Renal cortex interstitium (tissue), 15 donors: ENCODE data around the gene NMRAL1. TPM values are rescaled to one million over a fixed set of nuclear protein-coding genes. Genes with fewer than 3 reads are reported as not detected.

Source experiments
- DNase-seq, 11 donors: peaks; one replicate each; pipeline ENCODE4 v3.0.0-alpha.2; 2013; ENCODE audit warnings: low read depth in 9 of 11, low spot score in 4 of 11; ENCODE audit errors: extremely low read depth in 1 of 11
- long read RNA-seq, 16 experiments: transcript quantifications; one replicate each; lab custom pipeline, GENCODE V29; 2026
- polyA plus RNA-seq, 3 donors: library from polyadenylated mRNA; unstranded; fragments of 120-200 nt; gene quantifications; one replicate each; pipeline ENCODE4 v1.2.1, GENCODE V29; 2013; ENCODE audit not compliant: insufficient read length in 3 of 3

Gene NMRAL1
- polyA plus RNA-seq: 10 to 100 TPM; 32.3 to 54.2 (median 43.5) TPM
- long read RNA-seq, donor 1, partial matches to known transcripts: 0 of 8 reads
- long read RNA-seq, donor 1, other reads (novel, unspliced or antisense): 0 of 8 reads
- long read RNA-seq, donor 2, transcript NMRAL1-202 (6 exons, 1,233 nt): major isoform, 6 of 54 reads
- long read RNA-seq, donor 2, partial matches to known transcripts: 34 of 54 reads
- long read RNA-seq, donor 2, other reads (novel, unspliced or antisense): 11 of 54 reads
- long read RNA-seq, donor 3, transcript NMRAL1-212 (6 exons, 1,240 nt): minor isoform, 5 of 70 reads
- long read RNA-seq, donor 3, transcript NMRAL1-202 (6 exons, 1,233 nt): major isoform, 7 of 70 reads
- long read RNA-seq, donor 3, partial matches to known transcripts: 27 of 70 reads
- long read RNA-seq, donor 3, other reads (novel, unspliced or antisense): 28 of 70 reads
- long read RNA-seq, donor 4, transcript NMRAL1-202 (6 exons, 1,233 nt): major isoform, 7 of 17 reads
- long read RNA-seq, donor 4, partial matches to known transcripts: 5 of 17 reads
- long read RNA-seq, donor 4, other reads (novel, unspliced or antisense): 0 of 17 reads
- long read RNA-seq, donor 5: 0 reads
- long read RNA-seq, donor 6, transcript NMRAL1-202 (6 exons, 1,233 nt): major isoform, 6 of 19 reads
- long read RNA-seq, donor 6, partial matches to known transcripts: 8 of 19 reads
- long read RNA-seq, donor 6, other reads (novel, unspliced or antisense): 0 of 19 reads
- long read RNA-seq, donor 7, partial matches to known transcripts: 0 of 6 reads
- long read RNA-seq, donor 7, other reads (novel, unspliced or antisense): 0 of 6 reads
- long read RNA-seq, donor 8: 0 reads
- long read RNA-seq, donor 9, transcript NMRAL1-202 (6 exons, 1,233 nt): major isoform, 5 of 11 reads
- long read RNA-seq, donor 9, partial matches to known transcripts: 0 of 11 reads
- long read RNA-seq, donor 9, other reads (novel, unspliced or antisense): 0 of 11 reads
- long read RNA-seq, donor 10, transcript NMRAL1-202 (6 exons, 1,233 nt): major isoform, 8 of 19 reads
- long read RNA-seq, donor 10, transcript NMRAL1-212 (6 exons, 1,240 nt): minor isoform, 5 of 19 reads
- long read RNA-seq, donor 10, partial matches to known transcripts: 5 of 19 reads
- long read RNA-seq, donor 10, other reads (novel, unspliced or antisense): 0 of 19 reads
- long read RNA-seq, donor 11, transcript NMRAL1-212 (6 exons, 1,240 nt): major isoform, 6 of 14 reads
- long read RNA-seq, donor 11, transcript NMRAL1-202 (6 exons, 1,233 nt): minor isoform, 5 of 14 reads
- long read RNA-seq, donor 11, partial matches to known transcripts: 0 of 14 reads
- long read RNA-seq, donor 11, other reads (novel, unspliced or antisense): 0 of 14 reads
- long read RNA-seq, donor 12, partial matches to known transcripts: 21 of 41 reads
- long read RNA-seq, donor 12, other reads (novel, unspliced or antisense): 13 of 41 reads
- long read RNA-seq, donor 13: 0 reads
- long read RNA-seq, donor 14, partial matches to known transcripts: 40 of 78 reads
- long read RNA-seq, donor 14, other reads (novel, unspliced or antisense): 26 of 78 reads
- long read RNA-seq, donor 15, partial matches to known transcripts: 6 of 22 reads
- long read RNA-seq, donor 15, other reads (novel, unspliced or antisense): 12 of 22 reads
- long read RNA-seq, donor 16, transcript NMRAL1-212 (6 exons, 1,240 nt): major isoform, 15 of 60 reads
- long read RNA-seq, donor 16, transcript NMRAL1-202 (6 exons, 1,233 nt): minor isoform, 13 of 60 reads
- long read RNA-seq, donor 16, partial matches to known transcripts: 27 of 60 reads
- long read RNA-seq, donor 16, other reads (novel, unspliced or antisense): 0 of 60 reads

- DNase-seq: peak; percentile 65 to 91 (median 87)
Measured at GRCh38 chr16:4474192-4474961, at the start of gene NMRAL1. Gene NMRAL1, minus strand, starts transcription at chr16:4474625. Its CDS starts 493 bp downstream, at chr16:4474132.

- DNase-seq: no peak
Measured at GRCh38 chr16:4523686-4524085, 49.3 kb upstream of the NMRAL1 start.

GRCh38 chr16:4522051-4522581, 47.7 kb upstream of the NMRAL1 start:
- no peak for DNase-seq

- DNase-seq: no peak
Measured at GRCh38 chr16:4520913-4521312, 46.5 kb upstream of the NMRAL1 start.

DNA sequence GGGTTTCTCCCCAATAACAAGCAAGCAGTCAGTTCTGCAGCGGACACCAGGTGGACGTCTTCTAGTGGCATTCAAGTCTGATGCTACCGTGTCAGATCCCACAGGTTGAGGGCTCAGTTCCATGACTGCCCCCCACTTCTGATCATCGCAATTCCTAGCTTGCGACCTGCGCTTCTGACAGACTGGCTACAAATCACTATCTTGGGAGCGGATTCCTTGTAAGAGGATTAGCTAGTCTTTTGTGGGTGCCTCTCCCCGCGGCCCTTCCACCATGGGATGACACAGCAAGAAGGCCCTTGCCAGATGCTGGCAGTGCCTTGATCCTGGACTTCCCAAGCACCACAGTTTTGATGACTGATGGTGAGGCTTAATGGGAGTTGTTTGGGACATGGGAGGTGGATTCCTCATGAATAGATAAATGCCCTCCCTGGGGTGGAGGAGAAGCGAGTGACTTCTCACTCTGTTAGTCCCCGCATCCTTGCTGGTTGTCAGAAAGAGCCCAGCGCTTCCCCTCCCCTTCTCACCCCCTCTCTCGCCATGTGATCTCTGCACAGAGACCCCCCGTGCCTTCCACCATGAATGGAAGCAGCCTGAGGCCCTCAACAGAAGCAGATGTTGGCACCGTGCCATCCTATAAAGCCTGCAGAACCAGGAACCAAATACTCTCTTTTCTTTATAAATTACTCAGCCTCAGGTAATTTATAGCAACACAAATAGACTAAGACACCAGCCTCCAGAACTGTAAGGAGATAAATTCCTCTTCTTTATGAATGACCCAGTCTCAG, 45.0 kb upstream of the NMRAL1 start:
- no peak for DNase-seq

GRCh38 chr16:4517812-4518680, 43.6 kb upstream of the NMRAL1 start:
- peak in 3 of 11 donors; percentile 34 to 35 (median 35) for DNase-seq

GRCh38 chr16:4515611-4516233, 41.3 kb upstream of the NMRAL1 start:
- DNase-seq: no peak

DNA sequence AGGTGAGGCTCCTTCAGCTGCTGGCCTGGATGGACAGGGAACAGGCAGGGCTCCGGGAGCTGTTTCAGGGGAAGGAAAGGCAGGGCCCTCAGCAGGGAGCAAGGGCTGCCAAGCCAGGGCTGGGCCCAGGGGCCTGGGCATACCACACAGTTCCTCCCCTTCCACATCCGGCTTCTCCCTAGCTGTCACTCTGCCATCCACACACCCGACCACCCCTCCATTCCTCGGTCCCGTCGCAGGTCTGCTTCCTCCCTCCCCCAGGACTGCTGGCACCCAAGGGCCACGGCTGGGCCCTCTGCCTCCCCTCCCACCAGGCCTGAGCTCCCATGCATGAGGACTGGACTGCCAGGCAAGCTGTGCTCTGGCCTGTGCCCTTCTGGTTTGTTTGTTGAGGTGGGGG, 40.2 kb upstream of the NMRAL1 start:
- no peak for DNase-seq

DNA sequence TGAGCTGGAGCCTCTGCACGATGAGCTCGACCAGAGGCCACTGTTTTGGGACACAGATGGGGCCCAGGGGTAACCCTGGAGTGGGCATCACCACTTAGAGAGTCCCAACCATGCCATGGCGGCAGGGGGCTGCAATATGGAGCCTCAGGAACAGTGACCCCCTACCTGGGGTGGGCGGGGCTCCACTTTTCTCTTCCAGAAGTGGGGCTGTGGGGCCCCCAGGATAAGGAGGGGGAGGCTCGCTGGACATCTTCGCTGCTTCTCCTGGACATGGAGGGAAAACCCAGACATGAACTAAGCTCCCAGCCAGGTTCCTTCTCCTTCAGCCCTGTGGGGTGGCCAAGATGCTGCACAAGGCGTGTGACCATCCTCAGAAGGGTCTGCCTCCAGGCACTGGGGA, 39.5 kb upstream of the NMRAL1 start:
- no peak for DNase-seq

- DNase-seq: no peak
Measured at GRCh38 chr16:4513086-4513860, 38.8 kb upstream of the NMRAL1 start.

DNA sequence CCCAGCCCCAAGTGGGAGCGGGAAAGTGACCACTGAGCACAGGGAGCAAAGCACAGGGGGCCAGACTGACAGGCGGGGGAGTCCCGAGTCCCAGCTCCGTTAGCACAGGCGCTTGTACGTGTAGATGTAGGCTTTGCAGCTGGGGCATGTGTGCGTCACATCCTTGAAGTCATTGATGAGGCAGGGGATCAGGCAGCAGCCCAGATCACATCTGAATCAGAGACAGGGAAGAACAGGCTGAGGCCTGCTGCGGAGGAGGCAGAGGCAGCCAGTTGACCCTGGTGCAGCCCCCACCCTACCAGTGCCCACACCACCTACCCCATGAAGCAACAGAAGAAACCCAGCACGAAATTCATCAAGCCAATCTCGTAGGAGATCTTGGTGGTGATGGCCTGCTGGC, 38.0 kb upstream of the NMRAL1 start:
- no peak for DNase-seq

DNA sequence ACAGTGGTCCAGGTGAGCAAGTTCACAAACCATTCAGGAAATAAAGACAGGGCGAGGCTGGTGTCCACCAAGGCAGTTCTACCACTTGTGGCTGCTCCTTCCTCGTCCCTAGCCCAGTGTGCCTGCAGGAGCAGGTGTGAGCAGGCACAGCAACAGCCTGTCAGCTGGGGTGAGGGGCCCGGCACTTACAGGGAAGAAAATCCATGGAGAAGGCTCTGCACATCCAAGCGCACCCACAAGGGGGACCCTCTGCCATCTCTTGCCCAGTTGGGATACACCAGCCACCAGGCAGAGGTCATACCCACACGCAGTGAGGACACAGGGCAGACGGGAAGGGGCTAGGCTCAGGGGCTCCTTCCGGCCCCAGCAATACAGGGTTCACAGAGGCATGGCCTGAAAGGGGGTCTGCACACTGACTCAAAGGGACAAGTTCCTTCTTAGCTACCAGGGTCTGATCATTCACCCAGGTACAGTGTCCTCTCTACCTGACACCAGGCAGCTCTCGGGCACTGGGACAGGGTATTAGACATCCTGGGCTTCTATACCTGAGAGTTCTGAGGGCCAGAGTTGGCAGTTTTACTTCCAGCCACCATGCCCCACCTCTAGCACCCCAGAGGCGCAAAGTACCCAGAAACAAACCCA, 37.1 kb upstream of the NMRAL1 start:
- peak in 3 of 11 donors; percentile 26 to 55 (median 39) for DNase-seq

- no peak for DNase-seq
Measured at GRCh38 chr16:4510747-4511426, 36.5 kb upstream of the NMRAL1 start.
